Measurements from ENCODE around the gene EARS2.

Gene EARS2

GRCh38 chr16:23572394-23572793 lies 15.2 kb upstream of the EARS2 start:
- Histone ChIP-seq H2AFZ (ENCODE audit: low read length) (no peak overlapping the region), H3K27ac (ENCODE audit: low read length) (no peak overlapping the region), H3K4me3 (ENCODE audit: low read length) (no peak overlapping the region), H3K4me1 (ENCODE audit: low read length) (no peaks in the 10 kb centered on the region), H3F3A (ENCODE audit: insufficient read depth, low read length) (no peaks in the 10 kb centered on the region), H3K4me2 (ENCODE audit: low read depth, low read length) (no peak overlapping the region), H3K27me3 (replicated peaks; ENCODE audit: insufficient read depth, low read length) (no peaks in the 10 kb centered on the region), H3K9me3 (replicated peaks; ENCODE audit: insufficient read depth, low read length) (no peaks in the 10 kb centered on the region), H3K9ac (ENCODE audit: low read length) (no peak overlapping the region), H3K9me2 (replicated peaks; ENCODE audit: insufficient read depth, low read length) (no peaks in the 10 kb centered on the region), H4K20me1 (ENCODE audit: insufficient read depth, low read length) (no peaks in the 10 kb centered on the region; the same call in 1 of the 2 replicates), H3K36me3 (replicated peaks; ENCODE audit: insufficient read depth, low read length) (no peaks in the 10 kb centered on the region), H3K79me2 (ENCODE audit: low read length) (no peaks in the 10 kb centered on the region)
- no peak for TF ChIP-seq EZH2phosphoT487 (IDR thresholded peaks at IDR 0.05; ENCODE audit: low read length)
- no peak for TF ChIP-seq CTCF (IDR thresholded peaks at IDR 0.05; ENCODE audit: low read length)
- TF ChIP-seq EZH2 (optimal IDR thresholded peaks at IDR 0.05; ENCODE audit: low read depth, low read length): no peak
- DNase-seq: no peak

- Histone ChIP-seq H3K4me3 (ENCODE audit: low read length) (no peak overlapping the region), H4K20me1 (ENCODE audit: insufficient read depth, low read length) (no peaks in the 10 kb centered on the region; the same call in 1 of the 2 replicates), H3K9ac (ENCODE audit: low read length) (no peak overlapping the region), H3K27me3 (replicated peaks; ENCODE audit: insufficient read depth, low read length) (no peaks in the 10 kb centered on the region), H3K9me2 (replicated peaks; ENCODE audit: insufficient read depth, low read length) (no peaks in the 10 kb centered on the region), H3K9me3 (replicated peaks; ENCODE audit: insufficient read depth, low read length) (no peaks in the 10 kb centered on the region), H3K4me1 (ENCODE audit: low read length) (no peaks in the 10 kb centered on the region), H3F3A (ENCODE audit: insufficient read depth, low read length) (no peaks in the 10 kb centered on the region), H2AFZ (ENCODE audit: low read length) (no peak overlapping the region), H3K4me2 (ENCODE audit: low read depth, low read length) (no peak overlapping the region), H3K79me2 (ENCODE audit: low read length) (no peaks in the 10 kb centered on the region), H3K36me3 (replicated peaks; ENCODE audit: insufficient read depth, low read length) (no peaks in the 10 kb centered on the region), H3K27ac (ENCODE audit: low read length) (no peak overlapping the region)
- TF ChIP-seq EZH2 (optimal IDR thresholded peaks at IDR 0.05; ENCODE audit: low read depth, low read length): no peak
- no peak for TF ChIP-seq CTCF (IDR thresholded peaks at IDR 0.05; ENCODE audit: low read length)
- TF ChIP-seq EZH2phosphoT487 (IDR thresholded peaks at IDR 0.05; ENCODE audit: low read length): no peak
- DNase-seq: no peak
These were observed 14.7 kb upstream of the EARS2 start for GRCh38 chr16:23571895-23572294.

- Histone ChIP-seq H3F3A (ENCODE audit: insufficient read depth, low read length) (no peaks in the 10 kb centered on the region), H3K27me3 (replicated peaks; ENCODE audit: insufficient read depth, low read length) (no peaks in the 10 kb centered on the region), H3K4me1 (ENCODE audit: low read length) (no peaks in the 10 kb centered on the region), H3K79me2 (ENCODE audit: low read length) (no peaks in the 10 kb centered on the region), H4K20me1 (ENCODE audit: insufficient read depth, low read length) (no peaks in the 10 kb centered on the region; the same call in 1 of the 2 replicates), H3K9ac (ENCODE audit: low read length) (no peak overlapping the region), H3K4me3 (ENCODE audit: low read length) (no peak overlapping the region), H3K9me3 (replicated peaks; ENCODE audit: insufficient read depth, low read length) (no peaks in the 10 kb centered on the region), H3K27ac (ENCODE audit: low read length) (no peak overlapping the region), H3K9me2 (replicated peaks; ENCODE audit: insufficient read depth, low read length) (no peaks in the 10 kb centered on the region), H3K36me3 (replicated peaks; ENCODE audit: insufficient read depth, low read length) (no peaks in the 10 kb centered on the region), H3K4me2 (ENCODE audit: low read depth, low read length) (no peak overlapping the region), H2AFZ (ENCODE audit: low read length) (no peak overlapping the region)
- TF ChIP-seq CTCF (IDR thresholded peaks at IDR 0.05; ENCODE audit: low read length): no peak
- no peak for TF ChIP-seq EZH2 (optimal IDR thresholded peaks at IDR 0.05; ENCODE audit: low read depth, low read length)
- no peak for TF ChIP-seq EZH2phosphoT487 (IDR thresholded peaks at IDR 0.05; ENCODE audit: low read length)
- DNase-seq: no peak
These were observed 14.0 kb upstream of the EARS2 start for GRCh38 chr16:23570992-23571632.
